SK-N-SH treated with all-trans-retinoic acid at 6 μM for 48 hours (cell line): Measurements from ENCODE around the gene CD14.

Experiments
- ARNTL ChIP-seq: fragments of 450-650 bp; formaldehyde crosslinking; IDR thresholded peaks from 2 replicates; pipeline ENCODE4 v1.5.0; 2020; ENCODE audit warnings: low read depth, mild to moderate bottlenecking, moderate library complexity, borderline replicate concordance
- CREB5 ChIP-seq: fragments of 250-450 bp; sonication (Bioruptor Pico); IDR thresholded peaks from 2 replicates; pipeline ENCODE4 v1.5.1; 2020; ENCODE audit warnings: low read depth, mild to moderate bottlenecking, moderate library complexity
- CSDC2 ChIP-seq: fragments of 250-450 bp; sonication (Bioruptor Pico); IDR thresholded peaks from 2 replicates; pipeline ENCODE4 v1.5.0; 2020; ENCODE audit warnings: mild to moderate bottlenecking, moderate library complexity
- CSRNP3 ChIP-seq: fragments of 250-450 bp; sonication (Bioruptor Pico); IDR thresholded peaks from 2 replicates; pipeline ENCODE4 v1.5.1; 2021; ENCODE audit warnings: mild to moderate bottlenecking, moderate library complexity
- OSR1 ChIP-seq: fragments of 250-450 bp; sonication (Bioruptor Pico); IDR thresholded peaks from 2 replicates; pipeline ENCODE4 v1.8.0; 2022; ENCODE audit warnings: moderate library complexity, mild to moderate bottlenecking, inconsistent platforms
- PATZ1 ChIP-seq: fragments of 250-450 bp; sonication (Bioruptor Pico); IDR thresholded peaks from 2 replicates; pipeline ENCODE4 v1.8.0; 2020; ENCODE audit warnings: mild to moderate bottlenecking, moderate library complexity, borderline replicate concordance
- TCF4 ChIP-seq: fragments of 250-450 bp; sonication (Bioruptor Pico); IDR thresholded peaks from 2 replicates; pipeline ENCODE4 v1.8.0; 2021; ENCODE audit warnings: mild to moderate bottlenecking, moderate library complexity, borderline replicate concordance

GRCh38 chr5:140631036-140631417 is 1.9 kb downstream of the CD14 start:
- no peak for TF ChIP-seq OSR1 (CRISPR knock-in tag)
- no peak for TF ChIP-seq PATZ1 (CRISPR knock-in tag)
- no peak for TF ChIP-seq CSDC2
- no peak for TF ChIP-seq TCF4 (CRISPR knock-in tag)
- TF ChIP-seq CSRNP3 (CRISPR knock-in tag): no peak
- no peak for TF ChIP-seq ARNTL (CRISPR knock-in tag)
- TF ChIP-seq CREB5: no peak
